Mesodermal cell (in vitro differentiated cells): Measurements from ENCODE around the gene SBNO1.
"Not testable (repeated sequence)": the region's sequence is repeated elsewhere in the genome, so short reads cannot be mapped to it uniquely, and the experiment has no call there.

ENCODE experiments used
- H3K27ac ChIP-seq: 2 replicates; pipeline ENCODE4 v1.7.0; 2013; ENCODE audit warnings: mild to moderate bottlenecking, low read depth, low read length, moderate library complexity; ENCODE audit not compliant: severe bottlenecking
- H3K36me3 ChIP-seq: 2 replicates; pipeline ENCODE4 v1.7.1; 2013; ENCODE audit warnings: mild to moderate bottlenecking, low read length, moderate library complexity; ENCODE audit not compliant: control insufficient read depth, insufficient read depth
- H3K4me1 ChIP-seq: one replicate; pipeline ENCODE4 v1.7.1; 2013; ENCODE audit warnings: mild to moderate bottlenecking, low read length; ENCODE audit not compliant: insufficient read depth, control insufficient read depth, poor library complexity, severe bottlenecking
- H3K4me3 ChIP-seq: 2 replicates; pipeline ENCODE4 v1.7.0; 2013; ENCODE audit warnings: low read length, control low read depth, mild to moderate bottlenecking; ENCODE audit not compliant: insufficient read depth, poor library complexity, severe bottlenecking; ENCODE audit errors: extremely low read depth
- H3K9me3 ChIP-seq: 2 replicates; pipeline ENCODE4 v1.7.1; 2013; ENCODE audit warnings: mild to moderate bottlenecking, low read length, moderate library complexity; ENCODE audit not compliant: control insufficient read depth
- WGBS, 2 experiments: methylation state at CpG; one replicate each; pipeline ENCODE4 v1.1.5; 2013; ENCODE audit warnings: missing lambda C conversion rate in 2 of 2; ENCODE audit not compliant: insufficient coverage in 2 of 2; 5-methylcytosine and 5-hydroxymethylcytosine counted together

SBNO1 gene

DNA sequence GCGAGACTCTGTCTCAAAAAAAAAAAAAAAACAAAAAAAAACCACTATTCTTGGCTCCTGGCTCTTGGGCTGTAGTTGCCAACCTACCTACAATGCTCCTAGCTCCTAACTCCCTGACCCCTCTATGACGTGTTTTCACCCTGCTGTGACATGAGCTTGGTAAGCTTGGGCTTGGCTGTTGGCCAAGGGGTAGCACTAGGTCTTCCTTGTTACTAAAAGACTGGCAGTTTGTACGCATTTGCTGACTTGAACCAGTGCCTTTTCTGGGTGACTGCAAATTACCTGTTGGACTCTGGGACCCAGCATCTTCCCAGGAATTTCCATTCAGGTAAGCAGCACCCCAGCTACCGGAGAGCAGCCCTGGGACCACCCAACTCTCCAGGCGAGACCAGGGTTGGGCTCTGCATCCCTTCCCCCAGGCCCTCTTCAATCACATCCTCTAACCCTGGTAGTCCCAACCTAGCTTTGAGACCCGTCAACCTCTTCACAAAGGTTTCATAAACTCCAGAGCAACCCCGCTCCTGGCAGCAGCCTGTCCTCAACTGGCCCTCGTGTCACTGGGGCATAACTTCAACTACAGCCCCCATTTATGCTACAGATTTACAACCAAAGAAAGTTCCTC lies 101.3 kb downstream of the SBNO1 start:
- H3K4me3 ChIP-seq: no peak overlapping the region
- peaks cover 99% of the 10 kb centered on the region for H3K36me3 ChIP-seq
- H3K27ac ChIP-seq: no peak overlapping the region
- peaks cover under 1% of the 10 kb centered on the region for H3K4me1 ChIP-seq
- WGBS, 2 experiments: 92 to 97% methylated on average over 5 to 7 of the region's 8 CpGs
- no peaks in the 10 kb centered on the region for H3K9me3 ChIP-seq

DNA sequence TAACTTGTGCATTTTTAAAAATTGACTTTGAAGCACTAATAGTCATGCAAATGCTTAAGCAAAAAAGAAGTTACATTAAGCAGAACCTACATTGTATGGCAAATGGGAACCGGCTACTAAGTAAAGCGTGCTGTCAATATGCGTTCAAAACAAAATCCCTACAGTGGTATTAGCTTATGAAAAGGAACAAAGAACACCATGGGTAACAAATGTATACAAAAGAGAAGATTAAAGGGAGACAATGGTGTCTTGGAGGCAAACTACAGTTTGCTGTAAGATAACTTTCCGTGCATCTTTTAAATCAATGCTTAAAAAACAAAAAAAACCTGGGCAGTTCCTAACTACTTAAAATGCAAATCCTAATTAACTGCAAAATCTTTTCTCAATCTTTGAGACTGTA lies 103.5 kb downstream of the SBNO1 start:
- peaks cover 95% of the 10 kb centered on the region for H3K36me3 ChIP-seq
- no peaks in the 10 kb centered on the region for H3K4me1 ChIP-seq
- no peaks in the 10 kb centered on the region for H3K9me3 ChIP-seq
- H3K4me3 ChIP-seq: no peak overlapping the region
- WGBS, 2 experiments: 90% methylated on average over 3 of the region's 4 CpGs; no CpG with 5 or more reads in 1 of the 2 experiments
- H3K27ac ChIP-seq: no peak overlapping the region

DNA sequence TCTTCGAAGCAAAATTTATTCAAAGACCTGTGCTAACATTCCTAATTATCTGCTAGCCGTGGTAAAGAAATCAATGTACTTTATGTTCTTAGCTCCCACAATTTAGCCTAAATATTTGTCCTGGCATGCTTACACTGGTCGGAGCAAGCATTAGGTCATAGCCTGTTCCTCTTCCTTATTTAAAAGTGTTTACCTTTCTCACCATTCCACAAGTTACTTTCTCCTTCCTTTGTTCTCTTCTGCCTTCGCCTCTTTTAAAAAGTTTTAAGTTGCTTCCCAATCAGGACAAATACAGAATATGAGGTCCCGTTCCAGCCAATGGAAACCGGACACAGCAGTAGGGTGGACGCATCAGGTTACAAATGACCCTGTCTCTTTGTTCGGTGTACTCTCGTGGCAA lies 104.6 kb downstream of the SBNO1 start:
- 85 to 87% methylated on average over 9 of the region's 9 CpGs for WGBS, 2 experiments
- H3K36me3 ChIP-seq: peaks cover 94% of the 10 kb centered on the region
- H3K9me3 ChIP-seq: no peaks in the 10 kb centered on the region
- H3K4me3 ChIP-seq: no peak overlapping the region
- H3K27ac ChIP-seq: no peak overlapping the region
- no peaks in the 10 kb centered on the region for H3K4me1 ChIP-seq

DNA sequence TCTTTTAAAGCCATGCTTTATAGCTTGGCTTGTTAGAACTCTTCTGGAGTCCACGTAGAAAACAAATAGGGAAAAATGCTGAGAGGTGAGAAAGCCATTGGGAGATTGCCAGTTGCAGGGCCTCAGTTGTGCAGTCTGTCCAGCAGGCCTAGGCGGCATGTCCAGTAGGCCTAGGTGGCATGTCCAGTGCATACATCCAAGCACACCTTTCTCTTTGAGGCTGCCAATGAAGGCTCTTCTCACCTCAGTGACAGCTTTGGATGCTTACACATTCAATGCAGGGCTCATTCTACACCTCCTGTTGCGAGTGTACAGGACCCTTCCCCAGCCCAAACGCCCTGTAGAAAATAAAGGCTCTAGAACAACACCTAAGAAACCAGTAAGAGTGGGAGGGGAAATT lies 106.1 kb downstream of the SBNO1 start:
- WGBS, 2 experiments: 92 to 100% methylated on average over 2 of the region's 4 CpGs
- Histone ChIP-seq H3K9me3 (no peaks in the 10 kb centered on the region), H3K36me3 (peaks cover 95% of the 10 kb centered on the region), H3K4me3 (no peak overlapping the region), H3K27ac (no peak overlapping the region), H3K4me1 (no peaks in the 10 kb centered on the region)

DNA sequence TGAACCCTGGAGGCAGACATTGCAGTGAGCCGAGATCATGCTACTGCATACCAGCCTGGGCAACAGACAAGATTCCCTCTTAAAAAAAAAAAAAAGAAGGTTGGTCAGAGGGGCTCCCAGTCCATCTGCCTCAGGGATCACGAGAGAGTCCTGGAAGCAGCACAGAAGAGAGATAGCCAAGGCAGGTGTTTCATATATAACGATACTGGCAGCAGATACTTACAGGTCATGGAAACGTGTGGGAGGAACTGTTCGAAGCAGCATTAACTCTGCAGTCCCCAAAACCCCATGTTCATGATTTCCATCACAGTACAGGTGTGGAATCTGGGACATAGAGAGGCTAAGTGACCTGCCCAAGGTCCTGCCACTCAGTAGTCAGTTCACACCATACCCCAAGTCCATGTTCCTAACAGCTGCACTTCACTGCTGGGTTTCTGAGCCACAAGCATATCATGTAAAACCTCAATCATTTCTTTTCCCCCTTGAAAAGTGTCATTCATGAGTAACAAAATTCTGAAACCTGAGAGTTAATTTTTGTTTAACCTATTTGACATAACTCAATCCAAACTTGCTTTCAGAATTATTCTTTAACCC lies 109.7 kb downstream of the SBNO1 start:
- peaks cover 92% of the 10 kb centered on the region for H3K36me3 ChIP-seq
- WGBS, 2 experiments: 92 to 93% methylated on average over 5 of the region's 5 CpGs
- no peaks in the 10 kb centered on the region for H3K4me1 ChIP-seq
- H3K4me3 ChIP-seq: no peak overlapping the region
- peaks cover 3% of the 10 kb centered on the region for H3K9me3 ChIP-seq
- H3K27ac ChIP-seq: no peak overlapping the region

DNA sequence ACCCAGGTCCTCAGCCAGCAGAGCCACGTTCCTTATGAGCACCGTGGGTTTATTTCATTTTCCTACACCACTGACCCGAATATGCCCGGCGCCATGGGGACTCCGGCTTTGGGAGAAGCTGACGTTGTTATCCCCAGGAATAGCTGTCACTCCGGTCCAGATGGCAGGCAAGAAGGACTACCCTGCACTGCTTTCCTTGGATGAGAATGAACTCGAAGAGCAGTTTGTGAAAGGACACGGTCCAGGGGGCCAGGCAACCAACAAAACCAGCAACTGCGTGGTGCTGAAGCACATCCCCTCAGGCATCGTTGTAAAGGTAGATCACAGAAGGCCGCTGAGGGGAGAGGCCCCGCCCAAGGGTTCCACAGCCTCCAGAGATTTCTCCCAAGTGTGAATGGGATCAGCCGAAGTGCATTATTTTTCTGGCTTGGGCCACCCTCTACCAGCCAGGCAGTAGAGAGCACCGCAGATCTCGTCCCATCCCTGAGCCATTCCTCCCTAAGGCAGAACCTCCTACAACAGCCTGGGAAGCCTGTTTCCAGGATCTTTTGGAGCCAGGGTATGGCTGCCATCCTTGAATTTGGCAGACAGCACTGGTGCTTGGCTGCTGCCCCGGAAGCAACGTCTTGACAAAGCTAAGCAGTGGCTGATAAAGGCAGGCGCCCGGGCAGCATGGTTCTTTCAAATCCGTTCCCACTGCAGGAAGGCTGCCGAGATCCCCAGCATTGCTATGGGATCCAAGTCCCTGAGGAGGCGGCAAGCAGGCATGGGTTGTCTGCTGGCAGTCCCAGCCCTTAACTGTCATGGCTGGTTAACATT lies 110.8 kb downstream of the SBNO1 start:
- no peak overlapping the region for H3K27ac ChIP-seq
- H3K9me3 ChIP-seq: peaks cover 3% of the 10 kb centered on the region
- H3K4me1 ChIP-seq: no peaks in the 10 kb centered on the region
- peaks cover 92% of the 10 kb centered on the region for H3K36me3 ChIP-seq
- 92 to 95% methylated on average over 23 to 24 of the region's 24 CpGs for WGBS, 2 experiments
- H3K4me3 ChIP-seq: no peak overlapping the region

DNA sequence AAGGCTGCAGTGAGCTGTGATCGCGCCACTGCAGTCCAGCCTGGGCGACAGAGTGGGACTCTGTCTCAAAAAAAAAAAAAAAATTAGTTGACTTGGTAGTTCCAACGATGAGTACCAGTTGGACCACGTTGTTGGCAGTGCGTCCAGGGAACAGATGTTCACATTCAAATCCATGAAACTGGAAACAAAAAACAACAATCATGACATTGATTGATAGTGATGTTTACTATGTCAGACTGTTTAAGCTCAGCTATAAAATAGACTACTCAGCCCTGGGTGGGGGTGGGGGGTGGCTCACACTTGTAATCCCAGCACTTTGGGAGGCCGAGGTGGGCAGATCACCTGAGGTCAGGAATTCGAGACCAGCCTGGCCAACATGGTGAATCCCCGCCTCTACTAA lies 112.3 kb downstream of the SBNO1 start:
- H3K4me3 ChIP-seq, H3K27ac ChIP-seq, H3K9me3 ChIP-seq, H3K4me1 ChIP-seq: not testable (repeated sequence)
- WGBS, 2 experiments: 90 to 100% methylated on average over 3 to 5 of the region's 9 CpGs
- peaks cover 86% of the 10 kb centered on the region for H3K36me3 ChIP-seq

DNA sequence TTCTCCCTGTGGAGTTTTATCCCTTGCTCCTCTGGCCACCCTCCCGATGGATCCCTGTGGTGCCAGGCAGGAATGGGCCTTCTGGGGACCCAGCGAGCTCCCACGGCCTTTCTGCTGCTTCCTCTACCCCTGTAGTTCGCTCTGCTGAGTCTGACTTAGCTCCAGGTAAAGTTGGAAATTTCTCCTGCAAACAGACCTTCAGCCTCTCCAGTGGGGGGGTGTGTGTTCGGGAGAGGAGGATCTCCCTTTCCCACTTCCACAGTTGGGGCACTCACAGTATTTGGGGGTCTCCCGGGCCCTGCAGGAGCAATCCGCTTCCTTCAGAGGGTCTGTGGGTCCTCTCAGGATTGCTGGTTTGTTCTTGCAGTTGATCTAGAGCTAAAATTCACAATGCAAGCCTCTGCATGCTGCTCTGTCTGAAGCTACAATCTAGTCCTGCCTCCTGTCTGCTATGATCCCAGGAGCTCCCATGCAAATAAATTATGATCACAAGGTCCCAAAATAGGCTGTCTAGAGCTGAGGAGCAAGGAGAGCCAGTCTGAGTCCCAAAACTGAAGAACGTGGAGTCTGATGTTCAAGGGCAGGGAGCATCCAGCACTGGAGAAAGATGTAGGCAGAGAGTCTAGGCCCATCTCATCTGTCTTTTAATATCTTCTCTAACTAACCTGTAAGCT lies 113.1 kb downstream of the SBNO1 start:
- Histone ChIP-seq H3K27ac (peak overlapping the region; percentile 49), H3K4me3 (no peak overlapping the region), H3K36me3 (peaks cover 79% of the 10 kb centered on the region), H3K9me3 (peaks cover 7% of the 10 kb centered on the region), H3K4me1 (no peaks in the 10 kb centered on the region)
- 97 to 98% methylated on average over 5 to 8 of the region's 8 CpGs for WGBS, 2 experiments

DNA sequence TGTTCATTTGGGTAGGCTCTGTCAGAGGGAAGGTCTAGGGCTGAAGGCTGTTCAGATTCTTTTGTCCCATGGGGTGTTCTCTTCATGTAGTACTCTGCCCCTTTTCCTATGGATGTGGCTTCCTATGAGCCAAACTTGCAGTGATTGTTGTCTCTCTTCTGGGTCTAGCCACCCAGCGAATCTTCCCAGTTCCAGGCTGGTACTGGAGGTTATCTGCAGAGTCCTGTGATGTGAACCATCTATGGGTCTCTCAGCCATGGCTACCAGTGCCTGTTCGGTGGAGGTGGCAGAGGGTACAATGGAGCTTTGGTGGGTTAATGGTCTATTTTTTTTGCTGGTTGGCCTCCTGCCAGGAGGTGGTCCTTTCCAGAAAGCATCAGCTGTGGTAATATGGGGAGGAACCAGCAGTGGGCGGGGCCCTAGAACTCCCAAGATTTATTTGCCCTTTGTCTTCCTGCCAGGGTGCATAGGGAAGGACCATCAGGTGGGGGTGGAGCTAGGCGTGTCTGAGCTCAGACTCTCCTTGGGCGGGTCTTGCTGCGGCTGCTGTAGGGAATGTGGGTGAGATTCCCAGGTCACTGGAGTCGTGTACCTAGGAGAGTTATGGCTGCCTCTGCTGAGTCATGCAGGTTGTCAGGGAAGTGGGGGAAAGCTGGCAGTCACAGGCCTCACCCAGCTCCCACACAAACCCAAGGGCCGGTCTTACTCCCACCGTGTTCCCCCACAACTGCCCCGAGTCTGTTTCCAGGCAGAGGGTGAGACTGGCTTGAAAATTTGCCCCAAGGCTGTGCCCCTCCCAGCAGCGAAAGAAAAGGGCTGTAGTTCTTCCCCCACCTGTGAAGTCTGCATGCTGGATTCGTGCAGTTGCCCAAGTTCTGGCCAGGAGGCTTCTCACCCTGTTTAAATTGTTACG lies 113.9 kb downstream of the SBNO1 start:
- Histone ChIP-seq H3K27ac (peak overlapping the region; percentile 49), H3K4me3 (no peak overlapping the region), H3K36me3 (peaks cover 75% of the 10 kb centered on the region), H3K9me3 (peaks cover 7% of the 10 kb centered on the region), H3K4me1 (no peaks in the 10 kb centered on the region)
- 86% methylated on average over 12 to 13 of the region's 13 CpGs for WGBS, 2 experiments
